WTC11 (cell line): ENCODE measurements around the gene KIFC1. TPM values are rescaled to one million over a fixed set of nuclear protein-coding genes. Genes with fewer than 3 reads are reported as not detected.

Experiments
- ATAC-seq: fragments of 200-7000 bp; cut with Tn5 transposase; 2 replicates; pipeline ENCODE4 v1.10.0; 2021; ENCODE audit warnings: mild to moderate bottlenecking, moderate library complexity
- CTCF ChIA-PET: fragments of 300-600 bp; sonication (Branson Sonifier 250); formaldehyde crosslinking; loops from one replicate; lab custom pipeline; 2021; ENCODE audit warnings: antibody characterized with exemption; lab: Charles Lee
- POLR2A ChIA-PET: fragments of 350-600 bp; sonication (Branson Sonifier 250); formaldehyde crosslinking; loops from one replicate; lab custom pipeline; 2021; ENCODE audit warnings: antibody characterized with exemption; lab: Charles Lee
- DNase-seq: peaks from one replicate; pipeline ENCODE4 v3.0.0; 2021; ENCODE audit warnings: low spot score
- H3K27ac Mint-ChIP-seq: 2 replicates; pipeline ENCODE4 v1.8.0; 2021; ENCODE audit warnings: mixed read lengths
- H3K27me3 Mint-ChIP-seq: 2 replicates; pipeline ENCODE4 v1.8.0; 2021; ENCODE audit warnings: low read depth, mild to moderate bottlenecking, moderate library complexity, mixed read lengths
- H3K36me3 Mint-ChIP-seq: 2 replicates; pipeline ENCODE4 v1.8.0; 2021; ENCODE audit warnings: mixed read lengths
- H3K4me1 Mint-ChIP-seq: 2 replicates; pipeline ENCODE4 v1.8.0; 2022; ENCODE audit warnings: mixed read lengths
- H3K4me3 Mint-ChIP-seq: 2 replicates; pipeline ENCODE4 v1.8.0; 2021; ENCODE audit warnings: mild to moderate bottlenecking, moderate library complexity, mixed read lengths
- H3K9me3 Mint-ChIP-seq: 2 replicates; pipeline ENCODE4 v1.8.0; 2021; ENCODE audit warnings: mixed read lengths
- AFF4 ChIP-seq: sonication (generic); formaldehyde crosslinking; IDR thresholded peaks from 2 replicates; pipeline ENCODE4 v1.8.1; 2023; ENCODE audit warnings: mild to moderate bottlenecking, missing genetic modification reagents, borderline replicate concordance
- CBFB ChIP-seq: sonication (generic); formaldehyde crosslinking; IDR thresholded peaks from 2 replicates; pipeline ENCODE4 v1.8.1; 2022; ENCODE audit warnings: mild to moderate bottlenecking, low read depth, missing genetic modification reagents
- CDX4 ChIP-seq: fragments of 250-450 bp; sonication (Bioruptor Pico); IDR thresholded peaks from 2 replicates; pipeline ENCODE4 v1.9.0; 2021; ENCODE audit warnings: moderate library complexity, mild to moderate bottlenecking, inconsistent platforms, borderline replicate concordance
- E2F5 ChIP-seq: sonication (generic); formaldehyde crosslinking; IDR thresholded peaks from 2 replicates; pipeline ENCODE4 v1.8.1; 2022; ENCODE audit warnings: mild to moderate bottlenecking, moderate library complexity, missing genetic modification reagents
- FOXJ3 ChIP-seq: sonication (generic); formaldehyde crosslinking; IDR thresholded peaks from 2 replicates; pipeline ENCODE4 v1.9.0; 2021; ENCODE audit warnings: missing genetic modification reagents, mild to moderate bottlenecking, borderline replicate concordance
- FOXP1 ChIP-seq: sonication (generic); formaldehyde crosslinking; IDR thresholded peaks from 2 replicates; pipeline ENCODE4 v1.8.0; 2022; ENCODE audit warnings: missing genetic modification reagents, mild to moderate bottlenecking, moderate library complexity, borderline replicate concordance
- GRHL2 ChIP-seq: fragments of 250-450 bp; sonication (Bioruptor Pico); IDR thresholded peaks from 2 replicates; pipeline ENCODE4 v1.8.0; 2022; ENCODE audit warnings: mild to moderate bottlenecking, moderate library complexity; ENCODE audit not compliant: insufficient replicate concordance, severe bottlenecking
- IRF2 ChIP-seq: sonication (generic); formaldehyde crosslinking; IDR thresholded peaks from 2 replicates; pipeline ENCODE4 v1.8.0; 2022; ENCODE audit warnings: low read depth, missing genetic modification reagents, borderline replicate concordance
- JAZF1 ChIP-seq: fragments of 250-450 bp; sonication (Bioruptor Pico); IDR thresholded peaks from 2 replicates; pipeline ENCODE4 v1.9.0; 2021; ENCODE audit warnings: moderate library complexity, mild to moderate bottlenecking, inconsistent platforms
- NFATC4 ChIP-seq: fragments of 250-450 bp; sonication (Bioruptor Pico); IDR thresholded peaks from 2 replicates; pipeline ENCODE4 v1.9.0; 2021; ENCODE audit warnings: mild to moderate bottlenecking
- OVOL2 ChIP-seq: fragments of 250-450 bp; sonication (Bioruptor Pico); IDR thresholded peaks from 2 replicates; pipeline ENCODE4 v1.9.0; 2021; ENCODE audit warnings: mild to moderate bottlenecking, borderline replicate concordance
- SOX15 ChIP-seq: fragments of 250-450 bp; sonication (Bioruptor Pico); IDR thresholded peaks from 2 replicates; pipeline ENCODE4 v1.9.0; 2021; ENCODE audit warnings: mild to moderate bottlenecking
- TCF7 ChIP-seq: sonication (generic); formaldehyde crosslinking; IDR thresholded peaks from 2 replicates; pipeline ENCODE4 v1.8.0; 2022; ENCODE audit warnings: mild to moderate bottlenecking, low read depth, missing genetic modification reagents, moderate library complexity
- ZNF317 ChIP-seq: sonication (generic); formaldehyde crosslinking; IDR thresholded peaks from 2 replicates; pipeline ENCODE4 v1.8.1; 2023; ENCODE audit warnings: low read depth, mild to moderate bottlenecking, moderate library complexity, missing genetic modification reagents, borderline replicate concordance
- total RNA-seq: library from RNA; stranded (reverse); gene quantifications from 3 replicates; pipeline ENCODE4 v1.2.3, GENCODE V29; 2021
- TF ChIP-seq, protein P1 (sequence below): sonication (generic); formaldehyde crosslinking; IDR thresholded peaks from 2 replicates; pipeline ENCODE4 v1.8.1; 2023; ENCODE audit warnings: mild to moderate bottlenecking, missing genetic modification reagents
- TF ChIP-seq, protein P2 (sequence below): sonication (generic); formaldehyde crosslinking; conservative IDR thresholded peaks from 2 replicates; pipeline ENCODE4 v1.8.1; 2023; ENCODE audit warnings: mild to moderate bottlenecking, low read depth, missing genetic modification reagents, moderate library complexity
- TF ChIP-seq, protein P3 (sequence below): sonication (generic); formaldehyde crosslinking; IDR thresholded peaks from 2 replicates; pipeline ENCODE4 v1.8.0; 2022; ENCODE audit warnings: mild to moderate bottlenecking, missing genetic modification reagents
- TF ChIP-seq, protein P4 (sequence below): sonication (generic); formaldehyde crosslinking; IDR thresholded peaks from 2 replicates; pipeline ENCODE4 v1.8.0; 2023; ENCODE audit warnings: missing genetic modification reagents
- TF ChIP-seq, protein P5 (sequence below): sonication (generic); formaldehyde crosslinking; IDR thresholded peaks from 2 replicates; pipeline ENCODE4 v1.8.0; 2023; ENCODE audit warnings: missing genetic modification reagents, mild to moderate bottlenecking, borderline replicate concordance

Gene KIFC1
- total RNA-seq, 1 experiment from 2014 or later: 97.3 TPM

GRCh38 chr6:33438978-33439594, 47.5 kb downstream of the KIFC1 start (continued):
- TF ChIP-seq, protein P1, sequence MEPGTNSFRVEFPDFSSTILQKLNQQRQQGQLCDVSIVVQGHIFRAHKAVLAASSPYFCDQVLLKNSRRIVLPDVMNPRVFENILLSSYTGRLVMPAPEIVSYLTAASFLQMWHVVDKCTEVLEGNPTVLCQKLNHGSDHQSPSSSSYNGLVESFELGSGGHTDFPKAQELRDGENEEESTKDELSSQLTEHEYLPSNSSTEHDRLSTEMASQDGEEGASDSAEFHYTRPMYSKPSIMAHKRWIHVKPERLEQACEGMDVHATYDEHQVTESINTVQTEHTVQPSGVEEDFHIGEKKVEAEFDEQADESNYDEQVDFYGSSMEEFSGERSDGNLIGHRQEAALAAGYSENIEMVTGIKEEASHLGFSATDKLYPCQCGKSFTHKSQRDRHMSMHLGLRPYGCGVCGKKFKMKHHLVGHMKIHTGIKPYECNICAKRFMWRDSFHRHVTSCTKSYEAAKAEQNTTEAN: no peak
- TF ChIP-seq JAZF1 (CRISPR knock-in tag) (no peak), FOXP1 (no peak), TCF7 (CRISPR knock-in tag) (no peak), CBFB (no peak), NFATC4 (CRISPR knock-in tag) (no peak), ZNF317 (CRISPR knock-in tag) (no peak)

- H3K27me3 Mint-ChIP-seq: no peaks in the 10 kb centered on the region
- H3K9me3 Mint-ChIP-seq: no peaks in the 10 kb centered on the region
- peaks cover 82% of the 10 kb centered on the region for H3K36me3 Mint-ChIP-seq
- peak; percentile 42 for ATAC-seq
- CTCF ChIA-PET: interaction anchor here (1.3 to 1.8 kb wide), 3 partner anchors 9 to 14 kb away, joined by 5 to 10 read pairs (median 6); partner anchors contain the start of gene ZBTB9
- H3K4me1 Mint-ChIP-seq: no peaks in the 10 kb centered on the region
- POLR2A ChIA-PET: interaction anchor here (0.9 to 2.0 kb wide), 4 partner anchors 9 to 30 kb away, joined by 3 to 5 read pairs (median 4); partner anchors contain the start of genes PHF1 and ZBTB9
- H3K27ac Mint-ChIP-seq: no peak overlapping the region
- H3K4me3 Mint-ChIP-seq: no peak overlapping the region
- DNase-seq: no peak
- no peak for TF ChIP-seq GRHL2
- TF ChIP-seq IRF2 (CRISPR knock-in tag): no peak
- TF ChIP-seq, protein P2, sequence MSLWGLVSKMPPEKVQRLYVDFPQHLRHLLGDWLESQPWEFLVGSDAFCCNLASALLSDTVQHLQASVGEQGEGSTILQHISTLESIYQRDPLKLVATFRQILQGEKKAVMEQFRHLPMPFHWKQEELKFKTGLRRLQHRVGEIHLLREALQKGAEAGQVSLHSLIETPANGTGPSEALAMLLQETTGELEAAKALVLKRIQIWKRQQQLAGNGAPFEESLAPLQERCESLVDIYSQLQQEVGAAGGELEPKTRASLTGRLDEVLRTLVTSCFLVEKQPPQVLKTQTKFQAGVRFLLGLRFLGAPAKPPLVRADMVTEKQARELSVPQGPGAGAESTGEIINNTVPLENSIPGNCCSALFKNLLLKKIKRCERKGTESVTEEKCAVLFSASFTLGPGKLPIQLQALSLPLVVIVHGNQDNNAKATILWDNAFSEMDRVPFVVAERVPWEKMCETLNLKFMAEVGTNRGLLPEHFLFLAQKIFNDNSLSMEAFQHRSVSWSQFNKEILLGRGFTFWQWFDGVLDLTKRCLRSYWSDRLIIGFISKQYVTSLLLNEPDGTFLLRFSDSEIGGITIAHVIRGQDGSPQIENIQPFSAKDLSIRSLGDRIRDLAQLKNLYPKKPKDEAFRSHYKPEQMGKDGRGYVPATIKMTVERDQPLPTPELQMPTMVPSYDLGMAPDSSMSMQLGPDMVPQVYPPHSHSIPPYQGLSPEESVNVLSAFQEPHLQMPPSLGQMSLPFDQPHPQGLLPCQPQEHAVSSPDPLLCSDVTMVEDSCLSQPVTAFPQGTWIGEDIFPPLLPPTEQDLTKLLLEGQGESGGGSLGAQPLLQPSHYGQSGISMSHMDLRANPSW (CRISPR knock-in tag): no peak
- TF ChIP-seq AFF4 (CRISPR knock-in tag): no peak
- TF ChIP-seq CDX4 (CRISPR knock-in tag): no peak
- no peak for TF ChIP-seq E2F5 (CRISPR knock-in tag)
- TF ChIP-seq SOX15 (CRISPR knock-in tag): no peak
- TF ChIP-seq, protein P3, sequence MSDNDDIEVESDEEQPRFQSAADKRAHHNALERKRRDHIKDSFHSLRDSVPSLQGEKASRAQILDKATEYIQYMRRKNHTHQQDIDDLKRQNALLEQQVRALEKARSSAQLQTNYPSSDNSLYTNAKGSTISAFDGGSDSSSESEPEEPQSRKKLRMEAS (CRISPR knock-in tag): no peak
- TF ChIP-seq, protein P4, sequence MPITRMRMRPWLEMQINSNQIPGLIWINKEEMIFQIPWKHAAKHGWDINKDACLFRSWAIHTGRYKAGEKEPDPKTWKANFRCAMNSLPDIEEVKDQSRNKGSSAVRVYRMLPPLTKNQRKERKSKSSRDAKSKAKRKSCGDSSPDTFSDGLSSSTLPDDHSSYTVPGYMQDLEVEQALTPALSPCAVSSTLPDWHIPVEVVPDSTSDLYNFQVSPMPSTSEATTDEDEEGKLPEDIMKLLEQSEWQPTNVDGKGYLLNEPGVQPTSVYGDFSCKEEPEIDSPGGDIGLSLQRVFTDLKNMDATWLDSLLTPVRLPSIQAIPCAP (CRISPR knock-in tag): no peak
- no peak for TF ChIP-seq OVOL2
- no peak for TF ChIP-seq FOXJ3 (CRISPR knock-in tag)
- TF ChIP-seq, protein P5, sequence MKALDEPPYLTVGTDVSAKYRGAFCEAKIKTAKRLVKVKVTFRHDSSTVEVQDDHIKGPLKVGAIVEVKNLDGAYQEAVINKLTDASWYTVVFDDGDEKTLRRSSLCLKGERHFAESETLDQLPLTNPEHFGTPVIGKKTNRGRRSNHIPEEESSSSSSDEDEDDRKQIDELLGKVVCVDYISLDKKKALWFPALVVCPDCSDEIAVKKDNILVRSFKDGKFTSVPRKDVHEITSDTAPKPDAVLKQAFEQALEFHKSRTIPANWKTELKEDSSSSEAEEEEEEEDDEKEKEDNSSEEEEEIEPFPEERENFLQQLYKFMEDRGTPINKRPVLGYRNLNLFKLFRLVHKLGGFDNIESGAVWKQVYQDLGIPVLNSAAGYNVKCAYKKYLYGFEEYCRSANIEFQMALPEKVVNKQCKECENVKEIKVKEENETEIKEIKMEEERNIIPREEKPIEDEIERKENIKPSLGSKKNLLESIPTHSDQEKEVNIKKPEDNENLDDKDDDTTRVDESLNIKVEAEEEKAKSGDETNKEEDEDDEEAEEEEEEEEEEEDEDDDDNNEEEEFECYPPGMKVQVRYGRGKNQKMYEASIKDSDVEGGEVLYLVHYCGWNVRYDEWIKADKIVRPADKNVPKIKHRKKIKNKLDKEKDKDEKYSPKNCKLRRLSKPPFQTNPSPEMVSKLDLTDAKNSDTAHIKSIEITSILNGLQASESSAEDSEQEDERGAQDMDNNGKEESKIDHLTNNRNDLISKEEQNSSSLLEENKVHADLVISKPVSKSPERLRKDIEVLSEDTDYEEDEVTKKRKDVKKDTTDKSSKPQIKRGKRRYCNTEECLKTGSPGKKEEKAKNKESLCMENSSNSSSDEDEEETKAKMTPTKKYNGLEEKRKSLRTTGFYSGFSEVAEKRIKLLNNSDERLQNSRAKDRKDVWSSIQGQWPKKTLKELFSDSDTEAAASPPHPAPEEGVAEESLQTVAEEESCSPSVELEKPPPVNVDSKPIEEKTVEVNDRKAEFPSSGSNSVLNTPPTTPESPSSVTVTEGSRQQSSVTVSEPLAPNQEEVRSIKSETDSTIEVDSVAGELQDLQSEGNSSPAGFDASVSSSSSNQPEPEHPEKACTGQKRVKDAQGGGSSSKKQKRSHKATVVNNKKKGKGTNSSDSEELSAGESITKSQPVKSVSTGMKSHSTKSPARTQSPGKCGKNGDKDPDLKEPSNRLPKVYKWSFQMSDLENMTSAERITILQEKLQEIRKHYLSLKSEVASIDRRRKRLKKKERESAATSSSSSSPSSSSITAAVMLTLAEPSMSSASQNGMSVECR (CRISPR knock-in tag): no peak
These were observed 48.5 kb downstream of the KIFC1 start for GRCh38 chr6:33439956-33440648.
